Liver (tissue), 9 donors: ENCODE results near the gene CTNNAL1. TPM values are rescaled to one million over a fixed set of nuclear protein-coding genes. Genes with fewer than 3 reads are reported as not detected.
A peak's percentile ranks its signal among the peaks of the same experiment; 100 is the strongest.

Experiments
- DNase-seq: peaks from one replicate; pipeline ENCODE4 v3.0.0-alpha.2; 2017; ENCODE audit warnings: low spot score
- H3K27ac ChIP-seq, 2 donors: one replicate each; pipeline ENCODE4 v1.7.0; 2013; ENCODE audit warnings: inconsistent platforms in 2 of 2, low read length in 2 of 2, control low read depth in 1 of 2, low read depth in 1 of 2, mild to moderate bottlenecking in 1 of 2
- H3K27me3 ChIP-seq, 4 donors: one replicate each; pipeline versions ENCODE4 v1.6.1 to v1.7.0; 2013; ENCODE audit warnings: low read length in 3 of 4, inconsistent platforms in 1 of 4, mild to moderate bottlenecking in 1 of 4, moderate library complexity in 1 of 4; ENCODE audit not compliant: control insufficient read depth in 4 of 4, insufficient read depth in 4 of 4
- H3K36me3 ChIP-seq, 4 donors: one replicate each; pipeline versions ENCODE4 v1.6.1 to v1.7.0; 2013; ENCODE audit warnings: low read length in 3 of 4, mild to moderate bottlenecking in 3 of 4, low read depth in 1 of 4, moderate library complexity in 1 of 4; ENCODE audit not compliant: control insufficient read depth in 4 of 4, insufficient read depth in 3 of 4
- H3K4me1 ChIP-seq, 4 donors: one replicate each; pipeline versions ENCODE4 v1.6.1 to v1.7.0; 2013; ENCODE audit warnings: low read length in 3 of 4, mild to moderate bottlenecking in 3 of 4, moderate library complexity in 1 of 4; ENCODE audit not compliant: control insufficient read depth in 4 of 4, insufficient read depth in 4 of 4
- H3K4me3 ChIP-seq, 3 donors: one replicate each; pipeline versions ENCODE4 v1.6.1 to v1.7.0; 2013; ENCODE audit warnings: low read length in 3 of 3, control low read depth in 1 of 3, low read depth in 1 of 3, mild to moderate bottlenecking in 1 of 3
- H3K9ac ChIP-seq, 2 donors: one replicate each; pipeline ENCODE4 v1.7.0; 2013; ENCODE audit warnings: low read length in 2 of 2, mild to moderate bottlenecking in 2 of 2, moderate library complexity in 2 of 2, control low read depth in 1 of 2, low read depth in 1 of 2
- H3K9me3 ChIP-seq, 4 donors: one replicate each; pipeline versions ENCODE4 v1.6.1 to v1.7.0; 2013; ENCODE audit warnings: low read length in 3 of 4; ENCODE audit not compliant: control insufficient read depth in 4 of 4
- EGR1 ChIP-seq, 2 donors: IDR thresholded peaks; 2 replicates each; pipeline ENCODE4 v1.6.1; 2016 to 2018; ENCODE audit warnings: antibody characterized with exemption in 2 of 2, low read depth in 2 of 2
- FOXA1 ChIP-seq: IDR thresholded peaks from 2 replicates; pipeline ENCODE4 v1.6.1; 2016; ENCODE audit warnings: antibody characterized with exemption
- FOXA2 ChIP-seq: IDR thresholded peaks from 2 replicates; pipeline ENCODE4 v1.6.1; 2016; ENCODE audit warnings: antibody characterized with exemption
- GABPA ChIP-seq, 2 donors: IDR thresholded peaks in 1 of 2; conservative IDR thresholded peaks in 1 of 2; 2 replicates each; pipeline ENCODE4 v1.6.1; 2016; ENCODE audit warnings: antibody characterized with exemption in 2 of 2, mild to moderate bottlenecking in 1 of 2, moderate library complexity in 1 of 2
- HNF4A ChIP-seq, 2 donors: conservative IDR thresholded peaks; 2 replicates each; pipeline ENCODE4 v1.6.1; 2016; ENCODE audit warnings: antibody characterized with exemption in 2 of 2, mild to moderate bottlenecking in 2 of 2
- HNF4G ChIP-seq: IDR thresholded peaks from 2 replicates; pipeline ENCODE4 v1.6.1; 2016; ENCODE audit warnings: antibody characterized with exemption
- JUND ChIP-seq, 2 donors: IDR thresholded peaks; 2 replicates each; pipeline ENCODE4 v1.6.1; 2016; ENCODE audit warnings: antibody characterized with exemption in 2 of 2
- NR2F2 ChIP-seq: IDR thresholded peaks from 2 replicates; pipeline ENCODE4 v1.6.1; 2016; ENCODE audit warnings: antibody characterized with exemption
- RAD21 ChIP-seq, 2 donors: IDR thresholded peaks; 2 replicates each; pipeline ENCODE4 v1.6.1; 2016; ENCODE audit warnings: antibody characterized with exemption in 2 of 2, mild to moderate bottlenecking in 2 of 2
- RXRA ChIP-seq, 2 donors: IDR thresholded peaks; 2 replicates each; pipeline ENCODE4 v1.6.1; 2017 to 2018; ENCODE audit warnings: antibody characterized with exemption in 2 of 2, mild to moderate bottlenecking in 1 of 2
- SP1 ChIP-seq: IDR thresholded peaks from 2 replicates; pipeline ENCODE4 v1.6.1; 2018; ENCODE audit warnings: antibody characterized with exemption, mild to moderate bottlenecking
- TAF1 ChIP-seq: conservative IDR thresholded peaks from 2 replicates; pipeline ENCODE4 v1.6.1; 2016; ENCODE audit warnings: antibody characterized with exemption, mild to moderate bottlenecking
- YY1 ChIP-seq: IDR thresholded peaks from 2 replicates; pipeline ENCODE4 v1.6.1; 2016; ENCODE audit warnings: antibody characterized with exemption, mild to moderate bottlenecking
- WGBS: extraction: QIAGEN DNeasy Blood & Tissue Kit; methylation state at CpG from one replicate; pipeline ENCODE4 v1.1.7; 2013; 5-methylcytosine and 5-hydroxymethylcytosine counted together
- polyA plus RNA-seq, 2 donors: library from polyadenylated mRNA; stranded (reverse) in 1 of 2; unstranded in 1 of 2; fragments of 200-250 nt in 1 of 2; fragments of >200 nt in 1 of 2; fragmentation: Nextera tagmentation in 1 of 2; extraction: Ambion mirVana in 1 of 2; gene quantifications; one replicate each; pipeline versions ENCODE4 v1.2.1 to v1.2.3, GENCODE V29; 2013 to 2015
- total RNA-seq, 2 donors: library from RNA; depleted of rRNA; stranded (reverse); fragments of >200 nt; gene quantifications; one replicate each; pipeline ENCODE4 v1.2.3, GENCODE V29; 2014
- TF ChIP-seq, protein P1 (sequence below): IDR thresholded peaks from 2 replicates; pipeline ENCODE4 v1.6.1; 2016; ENCODE audit warnings: antibody characterized with exemption
- TF ChIP-seq, protein P2 (sequence below): IDR thresholded peaks from 2 replicates; pipeline ENCODE4 v1.6.1; 2016; ENCODE audit warnings: antibody characterized with exemption
- TF ChIP-seq, protein P3 (sequence below): fragments of 150-350 bp; IDR thresholded peaks from 2 replicates; pipeline ENCODE4 v1.5.1; 2017; ENCODE audit warnings: improper control_type of control experiment, low read depth, low read length; ENCODE audit not compliant: missing input control
- TF ChIP-seq, protein P4 (sequence below): IDR thresholded peaks from 2 replicates; pipeline ENCODE4 v1.6.1; 2016; ENCODE audit warnings: antibody characterized with exemption
- TF ChIP-seq, protein P5 (sequence below): IDR thresholded peaks from 2 replicates; pipeline ENCODE4 v1.6.1; 2016; ENCODE audit warnings: antibody characterized with exemption, mild to moderate bottlenecking
- donor health status: healthy.
- donor health status: healthy.
- donor health status: healthy.
- donor health status: healthy.
- donor health status: healthy.

Gene CTNNAL1
- total and polyA plus RNA-seq, 4 donors, result 10.5 to 31.5 (median 18.6) TPM

DNA sequence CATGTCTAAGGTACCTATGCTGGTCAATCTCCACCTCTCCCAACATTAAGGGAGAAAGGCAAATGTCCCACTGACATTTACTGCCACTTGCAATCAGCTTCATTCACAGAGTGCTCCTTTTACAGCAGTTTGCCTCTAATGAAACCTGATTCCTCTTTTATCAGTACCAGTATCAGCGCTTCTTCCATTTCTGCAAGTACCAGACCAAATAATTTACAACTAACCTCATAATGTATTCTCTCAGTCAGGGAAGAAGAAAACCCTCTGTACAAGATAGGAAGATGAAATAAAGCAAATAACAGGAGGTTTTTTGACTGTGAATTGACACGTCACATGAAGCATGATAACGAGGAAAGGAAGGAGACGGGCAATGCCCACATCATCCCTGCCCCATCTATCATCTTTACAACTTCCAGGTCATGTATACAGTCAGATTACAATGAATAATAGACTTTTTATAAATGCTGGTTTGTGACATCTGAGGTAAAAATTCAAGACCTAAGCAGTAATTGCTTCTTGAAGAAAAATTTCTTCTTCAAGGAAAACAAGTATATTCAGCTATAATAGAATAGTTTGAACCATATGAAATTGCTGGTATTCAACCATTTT lies 57.2 kb downstream of the CTNNAL1 start:
- TF ChIP-seq GABPA (IDR thresholded peaks at IDR 0.05 in 1 of 2, conservative IDR thresholded peaks at IDR 0.05 in 1 of 2) (no peak), EGR1 (IDR thresholded peaks at IDR 0.05; ENCODE audit: low read depth in 2 of 2) (no peak), HNF4G (no peak), YY1 (no peak), NR2F2 (no peak), JUND (IDR thresholded peaks at IDR 0.05) (no peak), TAF1 (no peak)
- TF ChIP-seq, protein P1, sequence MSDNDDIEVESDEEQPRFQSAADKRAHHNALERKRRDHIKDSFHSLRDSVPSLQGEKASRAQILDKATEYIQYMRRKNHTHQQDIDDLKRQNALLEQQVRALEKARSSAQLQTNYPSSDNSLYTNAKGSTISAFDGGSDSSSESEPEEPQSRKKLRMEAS, result no peak
- TF ChIP-seq, protein P2, sequence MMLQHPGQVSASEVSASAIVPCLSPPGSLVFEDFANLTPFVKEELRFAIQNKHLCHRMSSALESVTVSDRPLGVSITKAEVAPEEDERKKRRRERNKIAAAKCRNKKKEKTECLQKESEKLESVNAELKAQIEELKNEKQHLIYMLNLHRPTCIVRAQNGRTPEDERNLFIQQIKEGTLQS, result no peak
- Histone ChIP-seq H3K36me3 (no peaks in the 10 kb centered on the region), H3K27me3 (no peaks in the 10 kb centered on the region), H3K9me3 (no peaks in the 10 kb centered on the region), H3K27ac (no peak overlapping the region), H3K9ac (no peak overlapping the region), H3K4me1 (no peaks in the 10 kb centered on the region), H3K4me3 (no peak overlapping the region)
- DNase-seq, result no peak
- WGBS, result 90% methylated on average over 4 of the region's 4 CpGs

DNA sequence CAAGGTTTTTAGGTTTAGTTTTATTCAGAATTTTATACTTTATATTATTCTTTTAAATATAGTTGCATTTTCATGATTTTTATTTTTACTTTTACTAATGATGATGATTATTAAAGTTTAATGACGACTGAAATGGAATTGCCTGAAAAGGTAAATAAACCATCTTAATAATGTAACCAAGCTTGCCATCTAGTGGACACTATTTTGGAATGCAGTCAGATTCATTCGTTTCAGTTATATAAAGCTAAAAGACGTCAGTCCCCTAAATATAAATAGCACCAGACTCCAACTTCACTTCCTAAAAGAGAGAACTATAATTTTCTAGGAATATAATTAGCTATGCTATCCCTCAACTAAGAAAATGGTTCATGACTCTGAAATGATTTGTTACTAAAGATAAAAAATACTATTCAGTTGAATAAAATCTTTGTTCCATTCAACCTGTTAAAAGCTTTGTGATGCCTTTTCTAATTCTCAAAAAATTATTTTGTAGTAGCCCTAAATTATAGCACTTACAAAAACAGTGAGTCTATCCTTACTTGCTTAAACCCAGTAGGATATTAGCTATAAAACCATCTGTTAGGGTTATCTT lies 59.2 kb downstream of the CTNNAL1 start:
- Histone ChIP-seq H3K9ac (no peak overlapping the region), H3K36me3 (no peaks in the 10 kb centered on the region), H3K27ac (no peak overlapping the region), H3K27me3 (no peaks in the 10 kb centered on the region), H3K4me1 (no peaks in the 10 kb centered on the region), H3K4me3 (no peak overlapping the region), H3K9me3 (no peaks in the 10 kb centered on the region)
- TF ChIP-seq, protein P3, sequence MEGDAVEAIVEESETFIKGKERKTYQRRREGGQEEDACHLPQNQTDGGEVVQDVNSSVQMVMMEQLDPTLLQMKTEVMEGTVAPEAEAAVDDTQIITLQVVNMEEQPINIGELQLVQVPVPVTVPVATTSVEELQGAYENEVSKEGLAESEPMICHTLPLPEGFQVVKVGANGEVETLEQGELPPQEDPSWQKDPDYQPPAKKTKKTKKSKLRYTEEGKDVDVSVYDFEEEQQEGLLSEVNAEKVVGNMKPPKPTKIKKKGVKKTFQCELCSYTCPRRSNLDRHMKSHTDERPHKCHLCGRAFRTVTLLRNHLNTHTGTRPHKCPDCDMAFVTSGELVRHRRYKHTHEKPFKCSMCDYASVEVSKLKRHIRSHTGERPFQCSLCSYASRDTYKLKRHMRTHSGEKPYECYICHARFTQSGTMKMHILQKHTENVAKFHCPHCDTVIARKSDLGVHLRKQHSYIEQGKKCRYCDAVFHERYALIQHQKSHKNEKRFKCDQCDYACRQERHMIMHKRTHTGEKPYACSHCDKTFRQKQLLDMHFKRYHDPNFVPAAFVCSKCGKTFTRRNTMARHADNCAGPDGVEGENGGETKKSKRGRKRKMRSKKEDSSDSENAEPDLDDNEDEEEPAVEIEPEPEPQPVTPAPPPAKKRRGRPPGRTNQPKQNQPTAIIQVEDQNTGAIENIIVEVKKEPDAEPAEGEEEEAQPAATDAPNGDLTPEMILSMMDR, result peak; percentile 75
- TF ChIP-seq FOXA2 (peak; percentile 41), FOXA1 (no peak), HNF4G (no peak), YY1 (no peak), SP1 (no peak), EGR1 (IDR thresholded peaks at IDR 0.05; ENCODE audit: low read depth in 2 of 2) (no peak), TAF1 (no peak), RXRA (IDR thresholded peaks at IDR 0.05) (no peak), NR2F2 (no peak), HNF4A (conservative IDR thresholded peaks at IDR 0.05) (no peak), GABPA (IDR thresholded peaks at IDR 0.05 in 1 of 2, conservative IDR thresholded peaks at IDR 0.05 in 1 of 2) (no peak), RAD21 (IDR thresholded peaks at IDR 0.05) (peak; percentile 85 to 88), JUND (IDR thresholded peaks at IDR 0.05) (no peak)
- TF ChIP-seq, protein P4, sequence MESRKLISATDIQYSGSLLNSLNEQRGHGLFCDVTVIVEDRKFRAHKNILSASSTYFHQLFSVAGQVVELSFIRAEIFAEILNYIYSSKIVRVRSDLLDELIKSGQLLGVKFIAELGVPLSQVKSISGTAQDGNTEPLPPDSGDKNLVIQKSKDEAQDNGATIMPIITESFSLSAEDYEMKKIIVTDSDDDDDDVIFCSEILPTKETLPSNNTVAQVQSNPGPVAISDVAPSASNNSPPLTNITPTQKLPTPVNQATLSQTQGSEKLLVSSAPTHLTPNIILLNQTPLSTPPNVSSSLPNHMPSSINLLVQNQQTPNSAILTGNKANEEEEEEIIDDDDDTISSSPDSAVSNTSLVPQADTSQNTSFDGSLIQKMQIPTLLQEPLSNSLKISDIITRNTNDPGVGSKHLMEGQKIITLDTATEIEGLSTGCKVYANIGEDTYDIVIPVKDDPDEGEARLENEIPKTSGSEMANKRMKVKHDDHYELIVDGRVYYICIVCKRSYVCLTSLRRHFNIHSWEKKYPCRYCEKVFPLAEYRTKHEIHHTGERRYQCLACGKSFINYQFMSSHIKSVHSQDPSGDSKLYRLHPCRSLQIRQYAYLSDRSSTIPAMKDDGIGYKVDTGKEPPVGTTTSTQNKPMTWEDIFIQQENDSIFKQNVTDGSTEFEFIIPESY, result no peak
- TF ChIP-seq, protein P2, result no peak
- TF ChIP-seq, protein P1, result no peak
- TF ChIP-seq, protein P5, sequence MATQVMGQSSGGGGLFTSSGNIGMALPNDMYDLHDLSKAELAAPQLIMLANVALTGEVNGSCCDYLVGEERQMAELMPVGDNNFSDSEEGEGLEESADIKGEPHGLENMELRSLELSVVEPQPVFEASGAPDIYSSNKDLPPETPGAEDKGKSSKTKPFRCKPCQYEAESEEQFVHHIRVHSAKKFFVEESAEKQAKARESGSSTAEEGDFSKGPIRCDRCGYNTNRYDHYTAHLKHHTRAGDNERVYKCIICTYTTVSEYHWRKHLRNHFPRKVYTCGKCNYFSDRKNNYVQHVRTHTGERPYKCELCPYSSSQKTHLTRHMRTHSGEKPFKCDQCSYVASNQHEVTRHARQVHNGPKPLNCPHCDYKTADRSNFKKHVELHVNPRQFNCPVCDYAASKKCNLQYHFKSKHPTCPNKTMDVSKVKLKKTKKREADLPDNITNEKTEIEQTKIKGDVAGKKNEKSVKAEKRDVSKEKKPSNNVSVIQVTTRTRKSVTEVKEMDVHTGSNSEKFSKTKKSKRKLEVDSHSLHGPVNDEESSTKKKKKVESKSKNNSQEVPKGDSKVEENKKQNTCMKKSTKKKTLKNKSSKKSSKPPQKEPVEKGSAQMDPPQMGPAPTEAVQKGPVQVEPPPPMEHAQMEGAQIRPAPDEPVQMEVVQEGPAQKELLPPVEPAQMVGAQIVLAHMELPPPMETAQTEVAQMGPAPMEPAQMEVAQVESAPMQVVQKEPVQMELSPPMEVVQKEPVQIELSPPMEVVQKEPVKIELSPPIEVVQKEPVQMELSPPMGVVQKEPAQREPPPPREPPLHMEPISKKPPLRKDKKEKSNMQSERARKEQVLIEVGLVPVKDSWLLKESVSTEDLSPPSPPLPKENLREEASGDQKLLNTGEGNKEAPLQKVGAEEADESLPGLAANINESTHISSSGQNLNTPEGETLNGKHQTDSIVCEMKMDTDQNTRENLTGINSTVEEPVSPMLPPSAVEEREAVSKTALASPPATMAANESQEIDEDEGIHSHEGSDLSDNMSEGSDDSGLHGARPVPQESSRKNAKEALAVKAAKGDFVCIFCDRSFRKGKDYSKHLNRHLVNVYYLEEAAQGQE, result no peak
- WGBS, result 2% methylated on average over 3 of the region's 3 CpGs
- no peak for DNase-seq
